Loucy (cell line): ENCODE data around the gene NKAIN2.
A peak's percentile ranks its signal among the peaks of the same experiment; 100 is the strongest.

Source experiments
- H2AFZ ChIP-seq: fragments of 200-600 bp; sonication (generic); 2 replicates; pipeline ENCODE4 v1.6.0; 2016; ENCODE audit warnings: antibody characterized with exemption, mild to moderate bottlenecking, low read length, moderate library complexity
- H3F3A ChIP-seq: fragments of 200-600 bp; 2 replicates; pipeline ENCODE4 v1.6.0; 2016; ENCODE audit warnings: antibody characterized with exemption, low read depth, mild to moderate bottlenecking
- H3K27me3 ChIP-seq: fragments of 200-600 bp; sonication (generic); 2 replicates; pipeline ENCODE4 v1.6.1; 2014; ENCODE audit warnings: low read length, mild to moderate bottlenecking; ENCODE audit not compliant: insufficient read depth, poor library complexity, severe bottlenecking
- H3K36me3 ChIP-seq: fragments of 200-600 bp; sonication (generic); 2 replicates; pipeline ENCODE4 v1.6.1; 2016; ENCODE audit warnings: low read length; ENCODE audit not compliant: insufficient read depth
- H3K4me1 ChIP-seq: fragments of 200-600 bp; sonication (generic); 2 replicates; pipeline ENCODE4 v1.5.1; 2014; ENCODE audit warnings: low read length, mild to moderate bottlenecking; ENCODE audit not compliant: insufficient read depth, poor library complexity, severe bottlenecking
- H3K4me2 ChIP-seq: fragments of 200-600 bp; sonication (generic); 2 replicates; pipeline ENCODE4 v1.6.0; 2014; ENCODE audit warnings: antibody characterized with exemption, low read length, low read depth, mild to moderate bottlenecking; ENCODE audit not compliant: poor library complexity, severe bottlenecking
- H3K4me3 ChIP-seq: fragments of 200-600 bp; sonication (generic); 2 replicates; pipeline ENCODE4 v1.5.1; 2014; ENCODE audit warnings: low read length, mild to moderate bottlenecking, mixed read lengths; ENCODE audit not compliant: poor library complexity, severe bottlenecking
- H3K79me2 ChIP-seq: fragments of 200-600 bp; sonication (generic); 2 replicates; pipeline ENCODE4 v1.6.1; 2014; ENCODE audit warnings: low read length; ENCODE audit not compliant: insufficient read depth
- H3K9ac ChIP-seq: fragments of 200-600 bp; sonication (generic); 2 replicates; pipeline ENCODE4 v1.6.0; 2014; ENCODE audit warnings: mild to moderate bottlenecking, low read depth, low read length, moderate library complexity; ENCODE audit not compliant: poor library complexity, severe bottlenecking
- H3K9me2 ChIP-seq: fragments of 200-600 bp; sonication (generic); replicated peaks from 2 replicates; pipeline ENCODE4 v1.6.1; 2016; ENCODE audit warnings: low read depth, low read length, mixed read lengths
- H3K9me3 ChIP-seq: fragments of 200-600 bp; sonication (generic); 2 replicates; pipeline ENCODE4 v1.6.1; 2014; ENCODE audit warnings: mild to moderate bottlenecking, antibody characterized with exemption, low read length, low read depth; ENCODE audit not compliant: insufficient read depth
- H4K20me1 ChIP-seq: fragments of 200-600 bp; sonication (generic); 2 replicates; pipeline ENCODE4 v1.6.0; 2014; ENCODE audit warnings: antibody characterized with exemption, low read length, mild to moderate bottlenecking; ENCODE audit not compliant: insufficient read depth, poor library complexity, severe bottlenecking
- CTCF ChIP-seq: fragments of 200-600 bp; sonication (generic); conservative IDR thresholded peaks from 2 replicates; pipeline ENCODE4 v1.5.1; 2014; ENCODE audit warnings: mild to moderate bottlenecking, antibody characterized with exemption, low read length
- EZH2phosphoT487 ChIP-seq: fragments of 200-600 bp; IDR thresholded peaks from 2 replicates; pipeline ENCODE4 v1.6.1; 2018; ENCODE audit warnings: antibody characterized with exemption, mild to moderate bottlenecking, moderate library complexity, borderline replicate concordance

NKAIN2 gene

GRCh38 chr6:123804014-123804786 lies 535 bp downstream of the NKAIN2 start:
- Histone ChIP-seq H3F3A (no peaks in the 10 kb centered on the region), H2AFZ (no peak overlapping the region), H3K9me2 (no peaks in the 10 kb centered on the region), H3K36me3 (no peaks in the 10 kb centered on the region), H3K4me3 (no peak overlapping the region), H4K20me1 (no peaks in the 10 kb centered on the region), H3K27me3 (no peaks in the 10 kb centered on the region), H3K9ac (no peak overlapping the region), H3K4me1 (peaks cover 8% of the 10 kb centered on the region), H3K9me3 (no peaks in the 10 kb centered on the region), H3K4me2 (no peak overlapping the region), H3K79me2 (no peaks in the 10 kb centered on the region)
- no peak for TF ChIP-seq CTCF
- TF ChIP-seq EZH2phosphoT487, result no peak

GRCh38 chr6:123804787-123805540 lies 1.3 kb downstream of the NKAIN2 start:
- Histone ChIP-seq H3K9ac (no peak overlapping the region), H3F3A (no peaks in the 10 kb centered on the region), H3K4me2 (no peak overlapping the region), H3K9me2 (no peaks in the 10 kb centered on the region), H3K79me2 (no peaks in the 10 kb centered on the region), H3K4me3 (no peak overlapping the region), H3K4me1 (peaks cover 8% of the 10 kb centered on the region), H3K9me3 (no peaks in the 10 kb centered on the region), H3K36me3 (no peaks in the 10 kb centered on the region), H4K20me1 (no peaks in the 10 kb centered on the region), H2AFZ (0 out of 2 replicates have a peak overlapping the region, but pooled peaks have one; percentile 1), H3K27me3 (no peaks in the 10 kb centered on the region)
- TF ChIP-seq CTCF (no peak), EZH2phosphoT487 (no peak)

GRCh38 chr6:123805921-123806320 lies 2.3 kb downstream of the NKAIN2 start:
- Histone ChIP-seq H3K79me2 (no peaks in the 10 kb centered on the region), H3K27me3 (no peaks in the 10 kb centered on the region), H3K9me3 (no peaks in the 10 kb centered on the region), H3K4me2 (no peak overlapping the region), H3K4me3 (no peak overlapping the region), H4K20me1 (no peaks in the 10 kb centered on the region), H3K9me2 (no peaks in the 10 kb centered on the region), H3K4me1 (peaks cover 8% of the 10 kb centered on the region), H3K36me3 (no peaks in the 10 kb centered on the region), H3F3A (no peaks in the 10 kb centered on the region), H2AFZ (no peak overlapping the region), H3K9ac (no peak overlapping the region)
- no peak for TF ChIP-seq EZH2phosphoT487
- no peak for TF ChIP-seq CTCF
